H1 (cell line): ENCODE measurements around the gene SLC17A3. TPM values are rescaled to one million over a fixed set of nuclear protein-coding genes. Genes with fewer than 3 reads are reported as not detected.

Source experiments
- BACH1 ChIP-seq: IDR thresholded peaks from 2 replicates; pipeline ENCODE4 v1.6.1; 2012; ENCODE audit warnings: low read length, improper control_type of control experiment
- CTBP2 ChIP-seq: IDR thresholded peaks from 2 replicates; pipeline ENCODE4 v1.7.0; 2011; ENCODE audit warnings: borderline replicate concordance, mild to moderate bottlenecking, moderate library complexity, mixed read lengths, low read length; ENCODE audit not compliant: insufficient read depth, insufficient read length
- GTF2F1 ChIP-seq: IDR thresholded peaks from 2 replicates; pipeline ENCODE4 v1.6.1; 2012; ENCODE audit warnings: low read depth, low read length, improper control_type of control experiment, borderline replicate concordance
- MAFK ChIP-seq: IDR thresholded peaks from 2 replicates; pipeline ENCODE4 v1.6.1; 2012; ENCODE audit warnings: low read depth, mild to moderate bottlenecking, improper control_type of control experiment, low read length
- RBBP5 ChIP-seq: IDR thresholded peaks from 2 replicates; pipeline ENCODE4 v1.7.1; 2012; ENCODE audit warnings: low read depth, mild to moderate bottlenecking, inconsistent platforms, low read length, moderate library complexity, borderline replicate concordance
- RXRA ChIP-seq: IDR thresholded peaks from 2 replicates; pipeline ENCODE4 v1.6.1; 2011; ENCODE audit warnings: low read depth, mild to moderate bottlenecking, low read length, moderate library complexity; ENCODE audit not compliant: insufficient read depth
- SP1 ChIP-seq: IDR thresholded peaks from 2 replicates; pipeline ENCODE4 v1.6.1; 2011; ENCODE audit warnings: low read depth, low read length
- SP2 ChIP-seq: IDR thresholded peaks from 2 replicates; pipeline ENCODE4 v1.6.1; 2012; ENCODE audit warnings: mild to moderate bottlenecking, low read length, inconsistent platforms
- YY1 ChIP-seq: IDR thresholded peaks from 2 replicates; pipeline ENCODE4 v1.6.1; 2011; ENCODE audit warnings: low read depth, mild to moderate bottlenecking, low read length
- polyA plus RNA-seq, 7 experiments: library from polyadenylated mRNA; depleted of rRNA in 3 of 7; stranded (reverse) in 5 of 7; unstranded in 2 of 7; fragments of >200 nt in 5 of 7; fragments of 200-250 nt in 2 of 7; gene quantifications; 1 replicate in 5 of 7; 2 replicates in 1 of 7; 4 replicates in 1 of 7; pipeline versions ENCODE4 v1.2.1 to v1.2.3, GENCODE V29; 2011 to 2013; ENCODE audit warnings: missing spikeins in 2 of 7, mixed read lengths in 2 of 7
- total RNA-seq: library from RNA; stranded (reverse); fragmentation: NEBNext Ultra II Directional; extraction: Animal tissue kit (Norgen Biotek cat#: 25700); gene quantifications from 2 replicates; pipeline ENCODE4 v1.2.1, GENCODE V29; 2021

SLC17A3 gene
- total and polyA plus RNA-seq, 2 of the 8 experiments (the other 6 are each of a cell fraction or from before 2014, with no cell fraction given) = not detected

DNA sequence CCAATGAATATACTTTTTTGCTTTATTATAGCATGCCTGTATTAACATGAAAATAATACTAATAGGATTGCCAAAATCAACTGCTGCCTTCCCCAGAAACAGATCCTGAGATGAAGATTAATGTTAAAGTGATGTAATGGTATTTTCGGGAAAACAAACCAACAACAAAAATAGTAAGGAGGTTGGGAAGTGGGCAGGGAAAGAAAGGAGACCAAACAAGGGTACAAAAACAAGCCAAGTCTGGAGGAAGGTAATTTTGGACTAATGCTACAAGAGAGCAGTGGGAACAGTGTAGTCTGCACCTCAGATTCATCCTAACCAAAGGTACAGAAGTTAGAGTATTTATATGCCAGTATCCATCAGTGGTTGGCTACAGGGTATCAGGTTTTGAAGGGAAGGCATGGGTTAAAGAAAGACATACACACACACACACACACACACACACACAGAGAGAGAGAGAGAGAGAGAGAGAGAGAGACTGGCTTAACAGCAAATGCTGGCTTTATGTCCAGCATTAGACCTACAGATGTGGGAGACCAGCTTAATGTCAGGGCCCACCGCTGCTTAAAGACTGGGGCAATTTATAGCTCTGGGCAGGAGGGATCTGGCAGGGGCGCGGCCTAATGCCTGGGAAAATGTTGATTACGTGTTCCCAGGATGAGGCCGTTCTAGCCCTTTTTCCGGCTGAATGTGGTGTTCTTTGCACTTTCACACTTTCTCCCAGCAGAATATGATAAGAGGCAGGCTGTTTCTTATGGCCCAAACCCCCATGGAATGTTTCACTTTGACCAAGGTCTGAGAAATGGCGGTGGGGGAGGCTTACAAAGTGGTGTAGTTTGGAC is 38.4 kb downstream of the SLC17A3 start (continued):
- TF ChIP-seq GTF2F1 (no peak), MAFK (no peak), CTBP2 (no peak), SP2 (no peak), SP1 (no peak), BACH1 (no peak), YY1 (no peak), RBBP5 (no peak), RXRA (no peak)
